ENCODE measurements around the gene CYP27C1. TPM values are rescaled to one million over a fixed set of nuclear protein-coding genes. Genes with fewer than 3 reads are reported as not detected.

Gene CYP27C1
- total RNA-seq, 2 donors from 2014 or later: 0.12 to 0.34 TPM

DNA sequence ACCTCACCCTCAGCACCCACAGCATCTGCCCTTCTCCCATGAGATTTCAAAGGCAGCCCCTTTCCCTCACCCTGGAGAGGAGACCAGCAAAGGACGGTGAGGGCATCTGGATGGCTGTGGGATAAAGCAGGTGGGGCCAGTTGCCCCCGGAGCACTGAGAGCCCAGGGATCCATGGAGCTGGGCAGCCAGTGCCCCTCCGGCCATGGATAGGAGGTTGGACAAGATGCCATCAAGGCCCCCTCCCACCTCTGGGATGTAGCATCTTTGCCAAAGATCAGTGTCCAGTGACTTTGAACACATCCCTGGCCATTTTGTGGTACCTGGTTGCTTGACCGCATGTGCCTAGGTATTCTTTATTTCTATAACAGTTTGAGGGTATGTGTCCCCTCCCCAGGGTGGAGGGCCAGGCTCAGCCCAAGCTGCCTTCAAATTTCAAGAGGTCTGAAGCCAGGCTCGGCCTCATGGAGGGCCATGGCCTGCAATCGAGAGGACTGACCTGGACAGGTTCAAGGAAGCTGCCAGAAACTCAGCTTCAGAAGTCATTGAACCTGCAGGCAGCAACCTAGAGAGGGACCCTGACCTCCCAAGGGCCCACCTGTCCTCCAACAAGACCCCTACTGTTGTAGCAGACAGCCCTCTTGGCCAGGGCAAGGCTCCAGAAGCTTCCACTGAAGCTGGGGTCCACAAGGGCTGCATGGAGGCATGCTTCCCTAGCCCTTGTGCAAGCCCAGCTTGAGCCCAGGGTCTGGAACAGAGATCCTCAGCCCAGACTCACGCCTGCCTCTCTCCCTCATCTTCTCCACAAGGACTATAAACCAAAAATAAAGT is 57.6 kb downstream of the CYP27C1 start:
- DNase-seq: no peak

DNA sequence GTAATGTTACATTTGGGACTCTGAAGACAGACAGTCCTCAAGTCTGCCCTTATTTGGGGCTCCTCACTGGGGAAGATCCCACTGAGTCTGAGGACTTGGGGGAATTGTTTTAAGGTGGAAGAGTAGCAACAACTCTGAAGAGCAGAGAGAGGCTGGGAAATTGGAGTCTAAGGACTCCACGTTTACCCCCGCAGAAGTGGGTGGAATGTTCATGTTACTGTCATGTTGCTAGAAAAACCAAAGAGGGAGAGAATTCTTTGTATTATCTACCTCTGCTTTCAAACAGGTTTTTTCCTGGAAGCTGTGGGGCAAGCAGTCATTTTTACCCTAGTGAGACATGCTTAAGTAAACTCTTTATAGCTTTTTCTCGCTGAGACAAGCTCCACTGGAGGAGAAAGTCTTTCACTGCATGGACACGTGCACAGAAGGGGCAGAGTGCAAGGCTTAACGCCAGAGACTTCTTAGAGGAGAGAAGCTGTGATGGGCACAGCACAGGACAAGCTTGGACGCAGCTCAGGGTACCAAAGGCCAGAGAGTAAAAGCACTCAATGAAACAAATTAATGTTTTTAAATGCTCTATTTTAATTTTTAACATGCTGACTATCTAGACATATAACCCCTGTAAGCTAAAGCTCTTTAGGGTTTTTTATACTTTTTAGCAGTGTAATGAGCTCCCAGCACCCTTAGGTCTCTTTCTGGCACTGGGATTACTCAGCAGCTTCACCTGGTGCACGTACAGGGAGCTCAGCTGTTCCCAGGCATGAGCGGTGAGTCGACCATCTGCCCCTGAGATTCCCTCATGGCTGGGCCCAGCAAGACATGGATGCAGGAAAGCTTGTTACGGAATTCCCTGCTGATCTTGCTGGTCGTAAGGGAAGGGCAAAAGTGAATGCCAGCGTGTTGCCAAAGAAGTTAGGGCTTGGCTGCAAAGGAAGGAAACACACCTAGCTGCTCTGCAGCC is 58.6 kb downstream of the CYP27C1 start:
- ATAC-seq (peak; percentile 48), DNase-seq (no peak)

More for the DNA sequence above, 57.6 kb downstream of the CYP27C1 start:
- intact Hi-C loops (cut with DNase I, micrococcal nuclease): no loop called here
- ATAC-seq: no peak

GRCh38 chr2:127160676-127161075 is 59.4 kb downstream of the CYP27C1 start:
- no peak for ATAC-seq
- DNase-seq: no peak
- intact Hi-C loops (cut with DNase I, micrococcal nuclease): no loop called here

More for the DNA sequence above, 58.6 kb downstream of the CYP27C1 start:
- intact Hi-C loops (cut with DNase I, micrococcal nuclease): no loop called here

DNA sequence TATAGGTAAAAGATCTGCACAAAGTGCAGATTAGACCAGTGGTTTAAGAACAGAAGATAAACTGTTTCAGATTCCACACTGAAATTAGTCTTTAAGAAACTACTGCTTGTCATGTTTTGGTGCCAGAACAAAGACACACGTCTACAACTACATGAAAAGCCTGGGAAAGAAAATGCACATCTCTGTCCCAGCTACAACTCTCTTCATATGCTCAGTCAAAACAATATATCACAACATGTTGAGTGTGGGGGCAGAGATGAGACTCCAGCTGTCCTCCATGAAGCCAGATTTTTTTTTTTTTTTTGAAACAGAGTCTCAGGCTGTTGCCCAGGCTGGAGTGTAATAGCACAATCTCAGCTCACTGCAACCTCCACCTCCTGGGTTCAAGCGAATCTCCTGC is 60.6 kb downstream of the CYP27C1 start:
- ATAC-seq (no peak), DNase-seq (no peak)
- intact Hi-C loops (cut with DNase I, micrococcal nuclease): no loop called here

DNA sequence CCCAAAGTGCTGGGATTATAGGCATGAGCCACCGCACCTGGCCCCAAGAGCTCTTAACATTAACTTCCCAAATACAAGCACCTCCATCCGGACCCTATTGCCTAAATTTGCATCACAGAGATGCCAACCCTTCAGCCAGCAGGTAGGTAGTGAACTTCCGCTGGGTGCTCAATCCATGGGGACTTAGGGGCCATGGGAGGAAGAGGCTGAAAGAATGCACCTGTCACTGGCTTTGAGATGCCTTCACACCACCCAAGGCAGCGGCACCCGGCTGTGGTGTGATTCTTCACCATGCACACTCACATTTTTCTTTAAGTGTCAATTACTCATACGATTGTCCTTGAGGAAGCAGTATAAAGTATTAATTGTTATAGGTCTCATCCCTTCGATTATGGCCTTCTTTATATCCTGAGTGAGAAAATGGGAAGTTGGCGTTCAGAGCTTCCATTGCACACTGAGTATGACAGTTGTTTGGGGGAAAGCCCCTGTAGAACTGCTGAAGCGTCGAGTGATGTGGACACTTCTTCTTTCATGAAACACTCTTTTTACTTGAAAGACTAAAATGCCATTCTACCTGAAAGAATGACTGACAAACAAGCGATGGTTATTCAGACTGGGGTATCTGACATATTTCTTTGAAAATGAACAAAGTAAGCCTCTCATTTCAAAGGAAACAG is 61.3 kb downstream of the CYP27C1 start:
- DNase-seq: no peak
- ATAC-seq: no peak

GRCh38 chr2:127157651-127158485 is 62.2 kb downstream of the CYP27C1 start:
- intact Hi-C loops (cut with DNase I, micrococcal nuclease): no loop called here
- DNase-seq: no peak
- ATAC-seq: no peak

More for the DNA sequence above, 61.3 kb downstream of the CYP27C1 start:
- intact Hi-C loops (cut with DNase I, micrococcal nuclease): no loop called here

DNA sequence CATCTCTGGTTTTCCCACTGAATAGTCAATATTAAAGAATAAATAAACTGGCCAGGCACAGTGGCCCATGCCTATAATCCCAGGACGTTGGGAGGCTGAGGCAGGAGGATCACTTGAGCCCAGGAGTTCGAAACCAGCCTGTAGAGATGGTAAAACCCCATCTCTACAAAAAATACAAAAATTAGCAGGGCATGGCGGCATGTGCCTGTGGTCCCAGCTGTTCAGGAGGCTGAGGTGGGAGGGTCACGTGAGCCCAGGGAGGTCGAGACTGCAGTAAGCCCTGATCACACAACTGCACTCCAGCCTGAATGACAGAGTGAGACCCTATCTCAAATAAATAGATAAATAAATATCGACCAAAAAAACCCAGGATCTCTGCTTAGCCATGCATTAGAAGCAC is 63.0 kb downstream of the CYP27C1 start:
- intact Hi-C loops (cut with DNase I, micrococcal nuclease): no loop called here
- ATAC-seq (no peak), DNase-seq (no peak)

GRCh38 chr2:127155947-127156346 is 64.2 kb downstream of the CYP27C1 start:
- no peak for DNase-seq
- intact Hi-C loops (cut with DNase I, micrococcal nuclease): no loop called here
- ATAC-seq: peak; percentile 55

GRCh38 chr2:127155028-127155581 is 65.0 kb downstream of the CYP27C1 start:
- intact Hi-C loops (cut with DNase I, micrococcal nuclease): no loop called here
- DNase-seq (no peak), ATAC-seq (no peak)

GRCh38 chr2:127154396-127154795 is 65.7 kb downstream of the CYP27C1 start:
- ATAC-seq: no peak
- no peak for DNase-seq
- intact Hi-C loops (cut with DNase I, micrococcal nuclease): no loop called here

GRCh38 chr2:127153691-127154158 is 66.4 kb downstream of the CYP27C1 start:
- ATAC-seq (no peak), DNase-seq (no peak)

DNA sequence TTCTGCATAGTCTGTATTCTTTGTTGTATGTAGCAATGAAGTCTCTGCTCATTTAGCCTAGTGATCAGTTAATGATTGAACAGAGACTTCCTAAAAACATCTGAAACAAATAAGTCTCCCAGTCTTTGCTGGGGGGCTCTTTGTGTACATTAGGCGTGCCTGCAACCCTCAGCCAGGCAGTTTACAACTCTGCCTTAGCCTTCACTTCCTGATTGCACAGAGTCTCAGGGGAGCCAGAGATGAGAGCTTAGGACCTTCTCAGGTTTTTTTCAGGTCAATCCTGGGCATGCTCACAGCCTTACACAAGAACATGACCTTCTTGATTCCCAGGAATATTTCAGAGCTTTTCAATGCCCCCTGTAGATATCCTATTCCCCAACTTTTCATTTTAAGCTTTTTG is 69.1 kb downstream of the CYP27C1 start:
- intact Hi-C loops (cut with DNase I, micrococcal nuclease): no loop called here
- no peak for ATAC-seq
- DNase-seq: no peak

More at GRCh38 chr2:127153691-127154158, 66.4 kb downstream of the CYP27C1 start:
- intact Hi-C loops (cut with DNase I, micrococcal nuclease): no loop called here

GRCh38 chr2:127149384-127149783 is 70.7 kb downstream of the CYP27C1 start:
- ATAC-seq: no peak
- intact Hi-C loops (cut with DNase I, micrococcal nuclease): no loop called here
- DNase-seq: no peak

DNA sequence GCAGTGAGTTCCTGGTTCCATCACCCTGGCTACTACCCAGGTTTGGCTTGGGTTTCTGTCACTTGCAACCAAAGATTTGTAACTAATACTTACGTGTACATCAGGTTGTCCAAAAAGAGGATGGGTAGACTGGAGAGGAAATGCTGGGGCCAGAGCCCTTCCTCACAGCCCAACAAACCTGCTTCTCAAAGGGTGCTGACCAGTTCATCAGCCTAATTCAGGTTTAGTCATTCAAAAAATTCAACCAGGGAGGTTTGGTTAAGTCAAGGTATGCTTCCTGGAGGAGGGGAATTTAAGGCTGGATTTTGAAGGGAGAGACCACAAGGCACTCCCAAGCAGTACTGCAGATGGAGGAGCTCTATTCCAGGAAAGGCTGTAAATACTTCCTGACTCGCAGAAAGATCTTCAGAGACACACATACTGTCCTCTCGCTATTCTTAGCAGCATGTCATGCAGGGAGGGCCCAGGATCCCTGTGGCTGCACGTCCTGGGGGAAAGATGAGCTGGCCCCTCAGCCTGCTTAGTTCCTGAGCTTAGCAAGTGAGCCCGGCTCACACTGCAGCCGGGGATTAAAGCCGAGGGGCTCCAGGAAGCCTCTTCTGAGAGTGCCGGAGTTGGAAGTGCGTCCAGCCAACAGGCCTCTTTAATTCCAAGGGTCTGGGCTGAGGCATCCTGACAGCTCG is 73.1 kb downstream of the CYP27C1 start:
- DNase-seq (no peak), ATAC-seq (no peak)
- intact Hi-C loops (cut with DNase I, micrococcal nuclease): no loop called here

DNA sequence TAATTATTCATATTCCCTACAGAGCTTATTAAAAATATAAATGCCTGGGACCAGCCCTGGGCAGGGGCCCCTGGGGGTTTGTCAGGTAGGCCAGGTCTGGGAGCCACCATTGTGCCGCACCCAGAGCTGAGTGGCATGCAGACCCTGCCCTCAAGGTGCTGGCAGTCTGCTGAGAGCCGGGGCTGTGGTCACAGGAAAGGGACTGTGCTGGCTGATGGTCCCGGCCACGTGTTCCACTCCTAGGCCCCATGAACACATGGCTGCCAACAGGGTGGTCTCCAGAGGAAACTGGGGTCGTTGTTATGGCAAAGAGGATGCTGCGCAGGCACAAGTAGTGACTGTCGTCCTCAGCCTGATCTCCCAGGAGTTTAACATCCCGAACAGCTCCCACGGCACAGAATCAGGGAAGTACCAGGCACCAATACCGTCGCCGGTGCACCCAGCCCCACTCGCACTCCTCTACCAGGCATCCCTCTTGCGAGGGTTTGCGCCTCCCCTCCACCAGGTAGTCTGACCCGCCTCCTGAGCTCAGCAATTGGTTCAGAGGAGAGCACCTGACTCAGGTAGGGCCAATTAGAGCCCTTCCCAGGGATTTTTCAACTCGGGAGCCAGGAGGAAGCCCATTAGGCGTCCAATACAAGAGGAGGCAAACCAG is 73.9 kb downstream of the CYP27C1 start:
- DNase-seq: no peak
- intact Hi-C loops (cut with DNase I, micrococcal nuclease): no loop called here
- no peak for ATAC-seq

DNA sequence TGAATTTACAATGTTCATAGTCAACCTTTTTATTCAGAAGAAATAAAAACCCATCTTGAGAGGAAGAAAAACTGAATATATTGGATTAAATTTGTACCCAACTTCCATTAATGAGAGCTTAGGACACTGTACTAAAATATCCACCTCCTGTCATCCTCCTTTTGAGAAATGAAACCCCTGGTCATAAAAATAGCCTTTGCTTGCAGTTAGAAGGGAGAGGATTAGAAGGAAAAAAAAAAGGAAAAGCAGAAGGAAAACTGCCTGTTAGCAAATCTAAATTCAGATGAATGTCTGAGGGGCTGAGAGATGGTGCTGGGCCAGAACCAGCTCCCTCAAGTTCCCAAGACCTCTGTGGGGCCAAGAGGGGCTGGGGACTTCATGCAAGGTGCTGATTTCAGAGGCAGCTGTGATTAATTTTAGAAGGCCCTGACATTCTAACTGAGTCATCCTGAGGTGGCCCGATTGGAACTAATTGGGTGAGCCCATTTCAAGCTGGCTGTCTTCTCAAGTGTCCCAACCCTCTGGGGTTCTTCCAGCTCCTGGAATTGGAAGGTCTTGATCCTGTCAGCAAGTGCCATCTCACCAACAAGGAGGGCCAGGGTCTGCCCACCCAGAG is 74.7 kb downstream of the CYP27C1 start:
- ATAC-seq: no peak
- no peak for DNase-seq
- intact Hi-C loops (cut with DNase I, micrococcal nuclease): no loop called here

All from left colon (tissue), 2 donors.